ENCODE results near the gene DENND4A.

DNA sequence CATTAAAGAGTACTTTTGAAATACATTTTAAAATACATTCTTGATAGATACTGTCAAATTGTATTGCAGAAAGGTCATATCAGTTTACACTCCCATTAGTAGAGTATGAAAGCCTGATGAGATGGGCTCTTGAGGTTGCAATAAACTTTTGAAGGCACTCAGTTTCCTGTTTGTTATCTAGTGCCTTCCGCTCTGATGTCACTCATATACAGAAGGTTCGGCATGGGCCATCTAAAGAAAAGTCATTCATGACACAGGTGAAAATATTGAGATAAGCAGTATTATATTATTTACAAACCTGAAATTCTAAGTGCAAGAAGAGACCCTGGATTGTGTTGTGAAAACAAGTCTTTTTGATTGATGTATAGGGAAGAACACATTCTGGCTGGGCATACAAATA lies 36.5 kb upstream of the DENND4A start:
- TF ChIP-seq, protein P1, sequence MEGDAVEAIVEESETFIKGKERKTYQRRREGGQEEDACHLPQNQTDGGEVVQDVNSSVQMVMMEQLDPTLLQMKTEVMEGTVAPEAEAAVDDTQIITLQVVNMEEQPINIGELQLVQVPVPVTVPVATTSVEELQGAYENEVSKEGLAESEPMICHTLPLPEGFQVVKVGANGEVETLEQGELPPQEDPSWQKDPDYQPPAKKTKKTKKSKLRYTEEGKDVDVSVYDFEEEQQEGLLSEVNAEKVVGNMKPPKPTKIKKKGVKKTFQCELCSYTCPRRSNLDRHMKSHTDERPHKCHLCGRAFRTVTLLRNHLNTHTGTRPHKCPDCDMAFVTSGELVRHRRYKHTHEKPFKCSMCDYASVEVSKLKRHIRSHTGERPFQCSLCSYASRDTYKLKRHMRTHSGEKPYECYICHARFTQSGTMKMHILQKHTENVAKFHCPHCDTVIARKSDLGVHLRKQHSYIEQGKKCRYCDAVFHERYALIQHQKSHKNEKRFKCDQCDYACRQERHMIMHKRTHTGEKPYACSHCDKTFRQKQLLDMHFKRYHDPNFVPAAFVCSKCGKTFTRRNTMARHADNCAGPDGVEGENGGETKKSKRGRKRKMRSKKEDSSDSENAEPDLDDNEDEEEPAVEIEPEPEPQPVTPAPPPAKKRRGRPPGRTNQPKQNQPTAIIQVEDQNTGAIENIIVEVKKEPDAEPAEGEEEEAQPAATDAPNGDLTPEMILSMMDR (IDR thresholded peaks at IDR 0.05): no peak
- TF ChIP-seq MYC (IDR thresholded peaks at IDR 0.05; ENCODE audit: borderline replicate concordance, low read length): no peak
